Mesendoderm (in vitro differentiated cells): ENCODE data around the gene LRP10. TPM values are rescaled to one million over a fixed set of nuclear protein-coding genes. Genes with fewer than 3 reads are reported as not detected.

Experiments used
- DNase-seq: peaks from one replicate; pipeline ENCODE4 v3.0.0; 2013
- H2AK5ac ChIP-seq: 2 replicates; pipeline ENCODE4 v1.6.1; 2013; ENCODE audit warnings: low read length, inconsistent platforms
- H2BK120ac ChIP-seq: 2 replicates; pipeline ENCODE4 v1.6.1; 2013; ENCODE audit warnings: low read depth, mild to moderate bottlenecking, low read length, moderate library complexity, mixed read lengths
- H2BK15ac ChIP-seq: replicated peaks from 2 replicates; pipeline ENCODE4 v1.6.1; 2013; ENCODE audit warnings: low read depth, mild to moderate bottlenecking, moderate library complexity
- H2BK5ac ChIP-seq: 2 replicates; pipeline ENCODE4 v1.6.1; 2013; ENCODE audit warnings: low read length, inconsistent platforms
- H3K18ac ChIP-seq: 2 replicates; pipeline ENCODE4 v1.6.1; 2013; ENCODE audit warnings: mild to moderate bottlenecking, low read length, mixed read lengths
- H3K23ac ChIP-seq: one replicate; pipeline ENCODE4 v1.6.1; 2013; ENCODE audit warnings: low read length
- H3K27ac ChIP-seq: 2 replicates; pipeline ENCODE4 v1.5.1; 2013; ENCODE audit warnings: low read depth, mild to moderate bottlenecking, inconsistent platforms, low read length, moderate library complexity
- H3K27me3 ChIP-seq: 2 replicates; pipeline ENCODE4 v1.6.1; 2013; ENCODE audit warnings: low read length, control low read depth, mild to moderate bottlenecking, inconsistent platforms; ENCODE audit not compliant: insufficient read depth, poor library complexity
- H3K36me3 ChIP-seq: 2 replicates; pipeline ENCODE4 v1.6.1; 2013; ENCODE audit warnings: low read length, inconsistent platforms; ENCODE audit not compliant: control insufficient read depth, insufficient read depth
- H3K4ac ChIP-seq: one replicate; pipeline ENCODE4 v1.6.1; 2013; ENCODE audit warnings: low read depth, mild to moderate bottlenecking, low read length, moderate library complexity
- H3K4me1 ChIP-seq: 2 replicates; pipeline ENCODE4 v1.6.1; 2013; ENCODE audit warnings: low read depth, low read length, inconsistent platforms; ENCODE audit not compliant: control insufficient read depth
- H3K4me2 ChIP-seq: 2 replicates; pipeline ENCODE4 v1.6.1; 2013; ENCODE audit warnings: low read length
- H3K4me3 ChIP-seq: 2 replicates; pipeline ENCODE4 v1.5.1; 2013; ENCODE audit warnings: mild to moderate bottlenecking, low read length
- H3K56ac ChIP-seq: one replicate; pipeline ENCODE4 v1.6.1; 2013; ENCODE audit warnings: low read length
- H3K79me1 ChIP-seq: 2 replicates; pipeline ENCODE4 v1.6.1; 2013; ENCODE audit warnings: low read length, inconsistent platforms
- H3K79me2 ChIP-seq: 2 replicates; pipeline ENCODE4 v1.6.1; 2013; ENCODE audit warnings: mild to moderate bottlenecking, low read length; ENCODE audit not compliant: control insufficient read depth, insufficient read depth
- H3K9ac ChIP-seq: 2 replicates; pipeline ENCODE4 v1.6.1; 2013; ENCODE audit warnings: low read length, inconsistent platforms
- H4K5ac ChIP-seq: one replicate; pipeline ENCODE4 v1.6.1; 2013; ENCODE audit warnings: low read length
- H4K8ac ChIP-seq: one replicate; pipeline ENCODE4 v1.6.1; 2013; ENCODE audit warnings: low read depth, mild to moderate bottlenecking, control low read depth, low read length, moderate library complexity
- WGBS: extraction: QIAGEN DNeasy Blood & Tissue Kit; methylation state at CpG from one replicate; pipeline ENCODE4 v1.1.7; 2013; ENCODE audit warnings: low lambda C conversion rate, missing lambda C conversion rate; ENCODE audit not compliant: insufficient coverage; ENCODE audit errors: extremely low coverage; 5-methylcytosine and 5-hydroxymethylcytosine counted together
- polyA plus RNA-seq, 2 experiments: library from polyadenylated mRNA; stranded (reverse); fragments of 200-250 nt; gene quantifications; one replicate each; pipeline ENCODE4 v1.2.3, GENCODE V29; 2013

The LRP10 gene, protein sequence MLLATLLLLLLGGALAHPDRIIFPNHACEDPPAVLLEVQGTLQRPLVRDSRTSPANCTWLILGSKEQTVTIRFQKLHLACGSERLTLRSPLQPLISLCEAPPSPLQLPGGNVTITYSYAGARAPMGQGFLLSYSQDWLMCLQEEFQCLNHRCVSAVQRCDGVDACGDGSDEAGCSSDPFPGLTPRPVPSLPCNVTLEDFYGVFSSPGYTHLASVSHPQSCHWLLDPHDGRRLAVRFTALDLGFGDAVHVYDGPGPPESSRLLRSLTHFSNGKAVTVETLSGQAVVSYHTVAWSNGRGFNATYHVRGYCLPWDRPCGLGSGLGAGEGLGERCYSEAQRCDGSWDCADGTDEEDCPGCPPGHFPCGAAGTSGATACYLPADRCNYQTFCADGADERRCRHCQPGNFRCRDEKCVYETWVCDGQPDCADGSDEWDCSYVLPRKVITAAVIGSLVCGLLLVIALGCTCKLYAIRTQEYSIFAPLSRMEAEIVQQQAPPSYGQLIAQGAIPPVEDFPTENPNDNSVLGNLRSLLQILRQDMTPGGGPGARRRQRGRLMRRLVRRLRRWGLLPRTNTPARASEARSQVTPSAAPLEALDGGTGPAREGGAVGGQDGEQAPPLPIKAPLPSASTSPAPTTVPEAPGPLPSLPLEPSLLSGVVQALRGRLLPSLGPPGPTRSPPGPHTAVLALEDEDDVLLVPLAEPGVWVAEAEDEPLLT
- polyA plus RNA-seq (2013, experiment 1 of 2) = 11.7 TPM
- polyA plus RNA-seq (2013, experiment 2 of 2) = 11.5 TPM

DNA sequence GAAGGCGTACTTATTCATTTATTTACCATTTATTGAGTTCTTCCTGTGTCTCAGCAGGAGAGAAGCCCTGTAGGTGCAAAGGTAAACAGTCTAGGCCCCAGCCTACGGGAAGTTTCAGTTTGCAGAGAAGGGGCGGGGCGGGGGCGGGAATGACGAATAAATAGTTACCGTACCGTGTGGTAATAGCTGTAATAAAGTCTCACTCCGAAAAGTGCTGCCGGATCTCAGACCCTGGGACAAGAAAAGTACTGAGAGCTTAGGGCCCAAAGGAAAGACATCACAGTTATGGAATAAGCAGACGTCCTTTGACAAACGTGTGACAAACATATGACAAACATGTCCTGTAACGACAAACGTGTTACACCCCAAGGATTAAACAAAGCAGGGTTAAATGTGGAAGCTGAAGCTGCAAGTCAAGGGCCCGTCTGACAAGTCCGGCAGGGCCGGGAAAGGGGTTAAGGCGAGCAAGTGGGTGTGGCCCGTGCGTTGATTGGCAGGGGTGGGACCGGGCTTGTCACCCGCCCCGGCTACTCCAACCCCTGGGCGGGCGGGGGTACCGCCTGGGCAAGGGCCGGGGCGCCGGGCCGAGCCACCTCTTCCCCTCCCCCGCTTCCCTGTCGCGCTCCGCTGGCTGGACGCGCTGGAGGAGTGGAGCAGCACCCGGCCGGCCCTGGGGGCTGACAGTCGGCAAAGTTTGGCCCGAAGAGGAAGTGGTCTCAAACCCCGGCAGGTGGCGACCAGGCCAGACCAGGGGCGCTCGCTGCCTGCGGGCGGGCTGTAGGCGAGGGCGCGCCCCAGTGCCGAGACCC is at the start of gene LRP10:
Gene LRP10 (plus strand): TSS at position 517 of the 809 bp plus-strand sequence. CDS start 564 bp downstream, outside the sequence.
- H3K79me2 ChIP-seq = no peaks in the 10 kb centered on the region
- peak within 1 kb of the TSS; percentile 97 for H3K9ac ChIP-seq
- DNase-seq = peak; percentile 98
- H3K27me3 ChIP-seq = no peaks in the 10 kb centered on the region
- H3K4me3 ChIP-seq = peak within 1 kb of the TSS; percentile 94
- H3K18ac ChIP-seq = peak within 1 kb of the TSS; percentile 97
- H4K5ac ChIP-seq = no peak within 1 kb of the TSS
- H2AK5ac ChIP-seq = peak within 1 kb of the TSS; percentile 22
- H3K36me3 ChIP-seq = peaks cover 8% of the 10 kb centered on the region
- H2BK5ac ChIP-seq = peak within 1 kb of the TSS; percentile 99
- H2BK15ac ChIP-seq = peak within 1 kb of the TSS; percentile 61
- H3K4ac ChIP-seq = peak within 1 kb of the TSS; percentile 95
- peak within 1 kb of the TSS; percentile 96 for H3K56ac ChIP-seq
- H3K79me1 ChIP-seq = peaks cover 2% of the 10 kb centered on the region
- H3K4me1 ChIP-seq = no peaks in the 10 kb centered on the region
- peak within 1 kb of the TSS; percentile 93 for H3K4me2 ChIP-seq
- H3K23ac ChIP-seq = peak within 1 kb of the TSS; percentile 89
- no CpG with 5 or more reads among the region's 50 CpGs for WGBS
- H2BK120ac ChIP-seq = peak within 1 kb of the TSS; percentile 56
- peak within 1 kb of the TSS; percentile 99 for H3K27ac ChIP-seq
- H4K8ac ChIP-seq = peak within 1 kb of the TSS; percentile 43

DNA sequence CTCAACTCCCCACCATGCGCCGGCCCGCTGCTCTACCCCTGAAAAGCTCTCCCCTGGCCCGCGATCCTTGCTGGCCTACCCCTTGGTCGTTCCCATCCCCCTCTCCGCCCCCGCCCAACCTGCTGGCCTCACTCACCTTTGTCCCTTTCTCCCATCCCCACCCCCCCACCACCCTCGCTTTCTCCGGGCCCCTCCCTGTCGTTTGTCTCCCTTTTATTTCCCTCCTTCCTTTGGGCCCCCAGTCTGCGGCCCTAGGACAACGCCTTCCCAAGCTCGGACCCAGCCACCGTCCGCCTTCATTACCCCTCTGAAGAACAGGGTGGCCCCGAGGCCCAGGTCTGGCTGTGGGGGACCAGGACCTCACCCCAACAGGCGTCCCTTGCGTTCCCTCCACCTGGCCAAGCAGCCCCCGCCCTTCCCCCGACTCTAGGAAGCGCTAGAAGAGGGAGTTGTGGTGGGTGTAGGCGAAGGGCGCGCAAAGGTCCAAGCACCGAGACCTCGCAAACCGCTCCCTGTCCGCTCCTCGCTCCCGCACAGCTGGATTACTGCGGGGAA is 49.4 kb upstream of the LRP10 start:
- peak overlapping the region; percentile 96 for H3K27ac ChIP-seq
- no peaks in the 10 kb centered on the region for H3K79me2 ChIP-seq

DNA sequence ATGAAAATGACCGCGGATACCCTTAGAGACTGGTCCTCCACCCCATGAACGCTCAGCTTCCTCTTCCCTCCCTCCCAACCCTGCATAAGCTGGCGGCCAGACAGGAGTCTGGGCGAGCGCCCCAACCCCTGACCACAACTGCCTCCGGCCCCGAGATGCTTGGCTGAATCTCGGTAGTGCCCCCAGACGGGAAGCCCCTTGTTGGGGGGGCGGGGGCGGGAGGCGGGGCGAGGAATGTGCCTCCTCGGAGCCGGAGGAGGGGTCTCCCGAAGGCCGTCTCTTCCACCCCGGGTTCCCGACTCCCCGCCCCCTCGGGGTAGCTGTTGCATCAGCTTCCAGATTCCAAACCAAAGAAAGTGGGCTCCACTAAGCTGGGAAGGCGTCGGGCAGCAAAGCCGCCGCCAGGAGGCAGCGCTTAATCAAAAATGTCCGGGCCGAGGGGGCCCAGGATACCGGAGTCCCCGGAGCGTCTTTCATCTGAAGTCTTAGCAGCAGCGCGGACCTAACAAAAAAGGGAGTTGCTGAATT is 48.9 kb upstream of the LRP10 start:
- Histone ChIP-seq H2BK5ac (peak overlapping the region; percentile 96), H4K5ac (no peak overlapping the region), H3K79me1 (no peaks in the 10 kb centered on the region), H3K4me1 (peaks cover 15% of the 10 kb centered on the region), H3K4me2 (peak overlapping the region; percentile 85), H3K56ac (peak overlapping the region; percentile 92), H3K9ac (peak overlapping the region; percentile 81), H2BK120ac (peak overlapping the region; percentile 98), H4K8ac (no peak overlapping the region), H3K4ac (peak overlapping the region; percentile 99), H2BK15ac (no peak overlapping the region), H3K27ac (peak overlapping the region; percentile 96), H3K18ac (peak overlapping the region; percentile 98), H3K4me3 (peak overlapping the region; percentile 72), H3K27me3 (no peaks in the 10 kb centered on the region), H3K23ac (peak overlapping the region; percentile 86), H3K79me2 (no peaks in the 10 kb centered on the region), H3K36me3 (no peaks in the 10 kb centered on the region), H2AK5ac (no peak overlapping the region)
- DNase-seq = peak; percentile 99
- no CpG with 5 or more reads among the region's 34 CpGs for WGBS

More for the DNA sequence above, 49.4 kb upstream of the LRP10 start:
- H2BK120ac ChIP-seq = peak overlapping the region; percentile 98
- peak overlapping the region; percentile 86 for H3K23ac ChIP-seq
- peak overlapping the region; percentile 92 for H3K56ac ChIP-seq
- peak overlapping the region; percentile 96 for H2BK5ac ChIP-seq
- peak overlapping the region; percentile 82 for H4K8ac ChIP-seq
- no CpG with 5 or more reads among the region's 32 CpGs for WGBS
- peak overlapping the region; percentile 81 for H3K9ac ChIP-seq
- peak overlapping the region; percentile 99 for H3K4ac ChIP-seq
- peak overlapping the region; percentile 85 for H3K4me2 ChIP-seq
- no peaks in the 10 kb centered on the region for H3K79me1 ChIP-seq
- no peaks in the 10 kb centered on the region for H3K36me3 ChIP-seq
- H2AK5ac ChIP-seq = peak overlapping the region; percentile 25
- peaks cover 15% of the 10 kb centered on the region for H3K4me1 ChIP-seq
- peak overlapping the region; percentile 98 for H3K18ac ChIP-seq
- H2BK15ac ChIP-seq = peak overlapping the region; percentile 48
- peak overlapping the region; percentile 21 for H4K5ac ChIP-seq
- DNase-seq = peak; percentile 92
- no peaks in the 10 kb centered on the region for H3K27me3 ChIP-seq
- peak overlapping the region; percentile 72 for H3K4me3 ChIP-seq

DNA sequence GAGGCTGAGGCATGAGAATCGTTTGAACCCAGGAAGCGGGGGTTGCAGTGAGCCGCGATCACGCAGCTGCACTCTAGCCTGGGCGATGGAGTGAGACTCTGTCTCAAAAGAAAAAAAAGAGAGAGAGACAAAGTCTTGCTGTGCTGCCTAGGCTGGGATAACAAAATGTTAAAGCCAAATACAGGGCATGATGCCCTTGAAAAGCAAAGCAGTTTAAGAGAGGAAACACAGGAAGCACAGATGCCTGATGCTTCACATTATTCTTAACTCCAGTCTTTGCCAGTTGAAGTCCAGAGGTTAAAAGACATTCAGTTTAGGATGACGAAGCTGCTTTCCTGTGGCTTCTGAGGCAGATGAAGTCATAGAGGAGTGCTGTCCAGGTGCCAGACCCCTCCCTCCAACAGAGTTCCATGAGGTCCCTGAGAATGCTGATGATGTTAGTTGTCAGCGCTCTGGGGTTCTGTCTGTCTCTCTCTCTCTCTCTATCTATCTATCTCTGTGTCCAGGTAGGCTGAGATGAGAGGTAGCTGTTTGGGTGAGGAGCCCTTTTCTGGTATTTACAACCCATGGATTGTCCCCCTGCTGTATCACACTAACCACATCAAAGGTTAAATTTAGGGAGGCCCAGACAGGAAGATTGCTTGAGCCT is 46.7 kb upstream of the LRP10 start:
- peak; percentile 85 for DNase-seq
- Histone ChIP-seq H3K27me3 (no peaks in the 10 kb centered on the region), H3K79me1 (no peaks in the 10 kb centered on the region), H3K4me3 (no peak overlapping the region), H3K36me3 (no peaks in the 10 kb centered on the region), H3K18ac (peak overlapping the region; percentile 61), H4K5ac (no peak overlapping the region), H2BK5ac (peak overlapping the region; percentile 6), H3K4me1 (peaks cover 13% of the 10 kb centered on the region), H2BK120ac (peak overlapping the region; percentile 6), H3K9ac (no peak overlapping the region), H4K8ac (no peak overlapping the region), H2AK5ac (no peak overlapping the region), H3K79me2 (peaks cover under 1% of the 10 kb centered on the region), H3K23ac (no peak overlapping the region), H2BK15ac (no peak overlapping the region), H3K56ac (peak overlapping the region; percentile 40), H3K27ac (peak overlapping the region; percentile 10), H3K4me2 (no peak overlapping the region), H3K4ac (peak overlapping the region; percentile 77)
- WGBS = no CpG with 5 or more reads among the region's 8 CpGs
